Caco-2 (cell line): ENCODE results near the gene TPSD1. TPM values are rescaled to one million over a fixed set of nuclear protein-coding genes. Genes with fewer than 3 reads are reported as not detected.

Experiments
- BruUV-seq: library from RNA; stranded (reverse); fragments of 400-500 nt; replicated peaks from 2 replicates; lab custom pipeline; 2021; lab: Mats Ljungman, UMichigan
- CTCF ChIA-PET: fragments of 300-600 bp; sonication (Branson Sonifier 250); formaldehyde crosslinking; loops from one replicate; lab custom pipeline; 2022; ENCODE audit warnings: antibody characterized with exemption; lab: Charles Lee
- POLR2A ChIA-PET: fragments of 300-600 bp; sonication (Branson Sonifier 250); formaldehyde crosslinking; loops from one replicate; lab custom pipeline; 2022; ENCODE audit warnings: antibody characterized with exemption; lab: Charles Lee
- DNase-seq, 2 experiments: peaks; one replicate each; pipeline versions ENCODE4 v3.0.0 to v3.0.0-alpha.2; 2020 to 2022
- H3K27me3 ChIP-seq: replicated peaks from 2 replicates; pipeline ENCODE4 v1.6.0; 2011; ENCODE audit warnings: low read length; ENCODE audit not compliant: control insufficient read depth, insufficient read depth
- H3K36me3 ChIP-seq: 2 replicates; pipeline ENCODE4 v1.5.1; 2011; ENCODE audit warnings: low read length; ENCODE audit not compliant: control insufficient read depth, insufficient read depth
- H3K4me1 ChIP-seq: fragments of 250-450 bp; sonication (Bioruptor Pico); 2 replicates; pipeline ENCODE4 v1.5.1; 2020; ENCODE audit warnings: mild to moderate bottlenecking
- H3K4me3 ChIP-seq: 2 replicates; pipeline ENCODE4 v1.5.1; 2011; ENCODE audit warnings: low read depth, mild to moderate bottlenecking, control low read depth, low read length
- H3K9me3 ChIP-seq: fragments of 250-450 bp; sonication (Bioruptor Pico); 2 replicates; pipeline ENCODE4 v1.5.1; 2020; ENCODE audit warnings: mild to moderate bottlenecking, moderate library complexity
- H3K27ac Mint-ChIP-seq: one replicate; pipeline ENCODE4 v1.8.0; 2022; ENCODE audit warnings: mixed read lengths; ENCODE audit not compliant: unreplicated experiment
- H3K27me3 Mint-ChIP-seq: one replicate; pipeline ENCODE4 v1.8.0; 2022; ENCODE audit warnings: mixed read lengths; ENCODE audit not compliant: insufficient read depth, unreplicated experiment
- H3K36me3 Mint-ChIP-seq: one replicate; pipeline ENCODE4 v1.8.0; 2022; ENCODE audit warnings: mild to moderate bottlenecking, mixed read lengths; ENCODE audit not compliant: insufficient read depth, unreplicated experiment
- H3K4me1 Mint-ChIP-seq: one replicate; pipeline ENCODE4 v1.8.0; 2022; ENCODE audit warnings: low read depth, mixed read lengths; ENCODE audit not compliant: unreplicated experiment
- H3K4me3 Mint-ChIP-seq: one replicate; pipeline ENCODE4 v1.8.0; 2022; ENCODE audit warnings: mild to moderate bottlenecking, moderate library complexity, mixed read lengths; ENCODE audit not compliant: unreplicated experiment
- H3K9me3 Mint-ChIP-seq: one replicate; pipeline ENCODE4 v1.8.0; 2022; ENCODE audit warnings: mixed read lengths; ENCODE audit not compliant: unreplicated experiment
- CTCF ChIP-seq, 2 experiments: fragments of 200-600 bp in 1 of 2; IDR thresholded peaks; 1 replicate in 1 of 2; 2 replicates in 1 of 2; pipeline versions ENCODE4 v1.5.1 to v1.8.0; 2011 to 2022; ENCODE audit warnings: antibody characterized with exemption in 1 of 2, control low read depth in 1 of 2, inconsistent platforms in 1 of 2, low read depth in 1 of 2, low read length in 1 of 2, mild to moderate bottlenecking in 1 of 2, moderate library complexity in 1 of 2; ENCODE audit not compliant: insufficient read depth in 1 of 2, severe bottlenecking in 1 of 2, unreplicated experiment in 1 of 2
- intact Hi-C: fragments of 100-400 bp; cut with micrococcal nuclease; formaldehyde crosslinking; loops from one replicate; pipeline ENCODE4 v1.10.0; 2022; ENCODE audit not compliant: unreplicated experiment
- total RNA-seq: library from RNA; stranded (reverse); gene quantifications from 2 replicates; pipeline ENCODE4 v1.2.3, GENCODE V29; 2022

The TPSD1 gene
- total RNA-seq, 1 experiment from 2014 or later = not detected

- Histone ChIP-seq H3K27me3 (no peaks in the 10 kb centered on the region), H3K4me3 (no peak overlapping the region), H3K36me3 (no peaks in the 10 kb centered on the region), H3K9me3 (no peaks in the 10 kb centered on the region), H3K4me1 (no peaks in the 10 kb centered on the region)
- H3K4me3 Mint-ChIP-seq = no peak overlapping the region
- peaks cover 5% of the 10 kb centered on the region for H3K36me3 Mint-ChIP-seq
- H3K27me3 Mint-ChIP-seq = no peaks in the 10 kb centered on the region
- peaks cover 4% of the 10 kb centered on the region for H3K9me3 Mint-ChIP-seq
- CTCF ChIA-PET = no interaction called here
- no peaks in the 10 kb centered on the region for H3K4me1 Mint-ChIP-seq
- DNase-seq = no peak
- no peak overlapping the region for H3K27ac Mint-ChIP-seq
- no peak for TF ChIP-seq CTCF (IDR thresholded peaks at IDR 0.05; ENCODE audit: insufficient read depth in 1 of 2, low read depth in 1 of 2, low read length in 1 of 2, severe bottlenecking in 1 of 2, unreplicated experiment in 1 of 2)
- no TSS peak for BruUV-seq
- POLR2A ChIA-PET = no interaction called here
- intact Hi-C loops = no loop called here
These were observed 24.2 kb downstream of the TPSD1 start for GRCh38 chr16:1279945-1280589.

- Mint-ChIP-seq H3K36me3 (peaks cover 5% of the 10 kb centered on the region), H3K9me3 (no peaks in the 10 kb centered on the region), H3K27me3 (no peaks in the 10 kb centered on the region), H3K4me1 (no peaks in the 10 kb centered on the region), H3K4me3 (no peak overlapping the region), H3K27ac (no peak overlapping the region)
- DNase-seq = no peak
- no peaks in the 10 kb centered on the region for H3K27me3 ChIP-seq
- no TSS peak for BruUV-seq
- H3K4me1 ChIP-seq = no peaks in the 10 kb centered on the region
- TF ChIP-seq CTCF (IDR thresholded peaks at IDR 0.05; ENCODE audit: insufficient read depth in 1 of 2, low read depth in 1 of 2, low read length in 1 of 2, severe bottlenecking in 1 of 2, unreplicated experiment in 1 of 2) = no peak
- intact Hi-C loops = no loop called here
- POLR2A ChIA-PET = no interaction called here
- CTCF ChIA-PET = no interaction called here
- H3K36me3 ChIP-seq = no peaks in the 10 kb centered on the region
- no peaks in the 10 kb centered on the region for H3K9me3 ChIP-seq
- H3K4me3 ChIP-seq = no peak overlapping the region
These were observed 24.9 kb downstream of the TPSD1 start for GRCh38 chr16:1280783-1281182.

- H3K36me3 ChIP-seq = no peaks in the 10 kb centered on the region
- H3K27me3 Mint-ChIP-seq = no peaks in the 10 kb centered on the region
These were observed 25.6 kb downstream of the TPSD1 start for GRCh38 chr16:1281517-1281916.

More at GRCh38 chr16:1281517-1281916, 25.6 kb downstream of the TPSD1 start:
- no peak overlapping the region for H3K4me3 ChIP-seq
- TF ChIP-seq CTCF (IDR thresholded peaks at IDR 0.05; ENCODE audit: insufficient read depth in 1 of 2, low read depth in 1 of 2, low read length in 1 of 2, severe bottlenecking in 1 of 2, unreplicated experiment in 1 of 2) = no peak
- POLR2A ChIA-PET = no interaction called here
- intact Hi-C loops = no loop called here
- Mint-ChIP-seq H3K4me1 (no peaks in the 10 kb centered on the region), H3K4me3 (no peak overlapping the region), H3K27ac (no peak overlapping the region), H3K9me3 (no peaks in the 10 kb centered on the region), H3K36me3 (peaks cover 5% of the 10 kb centered on the region)
- no peaks in the 10 kb centered on the region for H3K27me3 ChIP-seq
- CTCF ChIA-PET = no interaction called here
- BruUV-seq = no TSS peak
- no peaks in the 10 kb centered on the region for H3K9me3 ChIP-seq
- DNase-seq = no peak
- H3K4me1 ChIP-seq = no peaks in the 10 kb centered on the region
